Neural crest cell (in vitro differentiated cells): Measurements from ENCODE around the gene C2CD3. TPM values are rescaled to one million over a fixed set of nuclear protein-coding genes. Genes with fewer than 3 reads are reported as not detected.
"Not testable (repeated sequence)": the region's sequence is repeated elsewhere in the genome, so short reads cannot be mapped to it uniquely, and the experiment has no call there.

Experiments
- DNase-seq: peaks from one replicate; pipeline ENCODE4 v3.0.0; 2021; ENCODE audit warnings: low read depth, mixed read lengths, low spot score
- H3K27ac Mint-ChIP-seq: one replicate; pipeline ENCODE4 v1.8.0; 2021; ENCODE audit warnings: mild to moderate bottlenecking, mixed read lengths; ENCODE audit not compliant: unreplicated experiment
- H3K27me3 Mint-ChIP-seq: 2 replicates; pipeline ENCODE4 v1.8.0; 2021; ENCODE audit warnings: low read depth, mild to moderate bottlenecking, mixed read lengths
- H3K36me3 Mint-ChIP-seq: 2 replicates; pipeline ENCODE4 v1.8.0; 2021; ENCODE audit warnings: low read depth, mild to moderate bottlenecking, mixed read lengths
- H3K4me1 Mint-ChIP-seq: 2 replicates; pipeline ENCODE4 v1.8.0; 2021; ENCODE audit warnings: mixed read lengths
- H3K4me3 Mint-ChIP-seq: one replicate; pipeline ENCODE4 v1.8.0; 2021; ENCODE audit warnings: mild to moderate bottlenecking, mixed read lengths
- H3K9me3 Mint-ChIP-seq: 2 replicates; pipeline ENCODE4 v1.8.0; 2021; ENCODE audit warnings: mixed read lengths
- total RNA-seq: library from RNA; stranded (reverse); gene quantifications from 2 replicates; pipeline ENCODE4 v1.2.1, GENCODE V29; 2021
- TF ChIP-seq, protein P1 (sequence below): fragments of 200-600 bp; sonication (generic); conservative IDR thresholded peaks from 2 replicates; pipeline ENCODE4 v1.5.0; 2021; ENCODE audit warnings: antibody characterized with exemption, mild to moderate bottlenecking

Gene C2CD3
- total RNA-seq, 1 donor from 2014 or later = 41.9 TPM

DNA sequence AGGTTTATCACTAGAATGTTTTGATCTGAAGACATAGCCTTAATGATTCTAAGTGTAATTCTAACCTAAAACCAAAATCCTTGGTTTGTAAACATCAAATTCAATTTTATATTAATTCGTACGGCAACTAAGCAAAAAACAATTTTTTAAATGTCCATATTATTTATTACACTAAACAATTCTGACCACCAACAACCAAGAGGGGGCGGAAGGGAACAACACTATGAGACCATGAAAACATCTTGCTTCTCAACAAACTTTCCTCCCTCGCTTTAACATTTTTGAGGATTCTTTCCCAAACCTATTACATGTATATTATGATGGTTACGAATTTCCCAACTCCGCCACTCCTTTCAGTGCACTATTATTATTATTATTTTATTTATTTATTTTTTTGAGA is 181.6 kb downstream of the C2CD3 start:
- peaks cover under 1% of the 10 kb centered on the region for H3K4me1 Mint-ChIP-seq
- no peak overlapping the region for H3K4me3 Mint-ChIP-seq
- H3K9me3 Mint-ChIP-seq = no peaks in the 10 kb centered on the region
- no peaks in the 10 kb centered on the region for H3K36me3 Mint-ChIP-seq
- H3K27ac Mint-ChIP-seq = no peak overlapping the region
- TF ChIP-seq, protein P1, sequence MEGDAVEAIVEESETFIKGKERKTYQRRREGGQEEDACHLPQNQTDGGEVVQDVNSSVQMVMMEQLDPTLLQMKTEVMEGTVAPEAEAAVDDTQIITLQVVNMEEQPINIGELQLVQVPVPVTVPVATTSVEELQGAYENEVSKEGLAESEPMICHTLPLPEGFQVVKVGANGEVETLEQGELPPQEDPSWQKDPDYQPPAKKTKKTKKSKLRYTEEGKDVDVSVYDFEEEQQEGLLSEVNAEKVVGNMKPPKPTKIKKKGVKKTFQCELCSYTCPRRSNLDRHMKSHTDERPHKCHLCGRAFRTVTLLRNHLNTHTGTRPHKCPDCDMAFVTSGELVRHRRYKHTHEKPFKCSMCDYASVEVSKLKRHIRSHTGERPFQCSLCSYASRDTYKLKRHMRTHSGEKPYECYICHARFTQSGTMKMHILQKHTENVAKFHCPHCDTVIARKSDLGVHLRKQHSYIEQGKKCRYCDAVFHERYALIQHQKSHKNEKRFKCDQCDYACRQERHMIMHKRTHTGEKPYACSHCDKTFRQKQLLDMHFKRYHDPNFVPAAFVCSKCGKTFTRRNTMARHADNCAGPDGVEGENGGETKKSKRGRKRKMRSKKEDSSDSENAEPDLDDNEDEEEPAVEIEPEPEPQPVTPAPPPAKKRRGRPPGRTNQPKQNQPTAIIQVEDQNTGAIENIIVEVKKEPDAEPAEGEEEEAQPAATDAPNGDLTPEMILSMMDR = no peak
- H3K27me3 Mint-ChIP-seq = no peaks in the 10 kb centered on the region
- DNase-seq = no peak

DNA sequence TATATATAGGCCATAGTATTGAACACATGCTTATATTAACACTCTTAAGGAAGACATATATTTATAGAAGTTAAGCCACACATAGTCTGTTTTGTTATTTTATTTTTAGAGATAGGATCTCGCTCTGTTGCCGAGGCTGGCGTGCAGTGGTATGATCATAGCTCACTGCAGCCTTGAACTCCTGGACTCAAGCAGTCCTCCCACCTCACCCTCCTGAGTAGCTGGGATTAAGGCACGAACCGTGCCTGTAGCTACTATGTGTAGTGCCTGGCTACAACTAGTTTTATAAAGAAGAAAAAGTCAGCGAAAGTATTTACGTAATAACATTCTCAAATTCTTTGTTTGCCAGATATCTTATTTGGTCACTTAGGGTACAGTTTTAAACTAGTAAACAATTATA is 182.6 kb downstream of the C2CD3 start:
- no peak overlapping the region for H3K4me3 Mint-ChIP-seq
- H3K27me3 Mint-ChIP-seq = no peaks in the 10 kb centered on the region
- no peak overlapping the region for H3K27ac Mint-ChIP-seq
- TF ChIP-seq, protein P1 = no peak
- no peaks in the 10 kb centered on the region for H3K9me3 Mint-ChIP-seq
- peaks cover 9% of the 10 kb centered on the region for H3K4me1 Mint-ChIP-seq
- no peaks in the 10 kb centered on the region for H3K36me3 Mint-ChIP-seq
- DNase-seq = no peak

DNA sequence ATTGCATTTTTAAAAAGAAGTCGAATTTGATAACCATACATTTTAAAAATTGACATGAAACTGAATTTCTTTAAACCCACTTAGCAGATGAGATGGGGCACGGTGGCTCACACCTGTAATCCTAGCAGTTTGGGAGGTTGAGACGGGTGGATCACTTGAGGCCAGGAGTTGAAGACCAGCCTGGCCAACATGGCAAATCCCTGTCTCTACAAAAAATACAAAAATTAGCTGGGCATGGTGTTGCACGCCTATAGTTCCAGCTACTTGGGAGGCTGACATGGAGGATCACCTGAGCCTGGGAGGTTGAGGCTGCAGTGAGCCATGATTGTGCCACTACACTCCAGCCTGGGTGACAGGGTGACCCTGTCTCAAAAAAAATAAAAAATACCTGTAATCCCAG is 185.1 kb downstream of the C2CD3 start:
- H3K36me3 Mint-ChIP-seq, H3K9me3 Mint-ChIP-seq, DNase-seq, H3K27me3 Mint-ChIP-seq, H3K27ac Mint-ChIP-seq: not testable (repeated sequence)
- H3K4me1 Mint-ChIP-seq = peaks cover 33% of the 10 kb centered on the region
- peak overlapping the region; percentile 35 for H3K4me3 Mint-ChIP-seq

DNA sequence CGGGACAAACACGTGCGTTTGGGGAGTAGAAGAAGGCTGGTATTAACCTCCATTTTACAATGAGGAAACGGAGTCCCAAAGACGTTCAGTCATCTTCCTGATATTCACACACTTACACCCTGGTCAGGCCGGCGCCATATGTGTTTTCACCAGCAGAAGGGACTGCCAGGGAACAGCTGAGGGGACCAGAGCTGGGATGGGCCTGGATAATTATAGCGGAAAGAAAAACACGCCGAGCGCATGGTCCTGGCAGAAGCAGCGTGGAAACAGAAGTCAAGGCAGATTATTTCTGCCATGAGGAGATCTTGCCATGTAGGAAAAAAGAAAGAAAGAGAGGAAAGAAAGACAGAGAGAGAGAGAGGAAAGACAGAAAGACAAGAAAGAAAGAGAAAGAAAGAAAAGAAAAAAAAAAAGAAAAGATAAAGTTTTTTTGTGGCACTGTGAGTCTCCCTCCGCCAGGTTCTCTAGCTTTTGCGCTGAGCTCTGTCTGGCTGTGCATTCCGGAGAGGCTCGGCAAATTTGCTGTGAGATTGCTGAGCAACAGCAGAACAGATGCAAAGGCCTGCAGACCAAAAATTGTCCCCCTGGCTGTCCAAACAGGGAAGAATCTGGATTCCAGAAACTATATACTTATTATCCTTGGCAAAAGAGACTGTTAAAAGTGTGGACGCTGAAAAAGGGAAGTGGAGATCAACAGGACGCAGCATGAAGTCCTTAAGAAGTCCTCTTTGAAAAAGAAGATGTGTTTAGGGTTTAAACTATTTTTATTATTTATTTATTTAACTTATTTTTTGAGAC is 186.9 kb downstream of the C2CD3 start:
- peak overlapping the region; percentile 94 for H3K4me3 Mint-ChIP-seq
- no peaks in the 10 kb centered on the region for H3K27me3 Mint-ChIP-seq
- DNase-seq = no peak
- H3K27ac Mint-ChIP-seq = peak overlapping the region; percentile 88
- H3K4me1 Mint-ChIP-seq = peaks cover 41% of the 10 kb centered on the region
- peaks cover 2% of the 10 kb centered on the region for H3K36me3 Mint-ChIP-seq
- H3K9me3 Mint-ChIP-seq = no peaks in the 10 kb centered on the region
- TF ChIP-seq, protein P1 = no peak

DNA sequence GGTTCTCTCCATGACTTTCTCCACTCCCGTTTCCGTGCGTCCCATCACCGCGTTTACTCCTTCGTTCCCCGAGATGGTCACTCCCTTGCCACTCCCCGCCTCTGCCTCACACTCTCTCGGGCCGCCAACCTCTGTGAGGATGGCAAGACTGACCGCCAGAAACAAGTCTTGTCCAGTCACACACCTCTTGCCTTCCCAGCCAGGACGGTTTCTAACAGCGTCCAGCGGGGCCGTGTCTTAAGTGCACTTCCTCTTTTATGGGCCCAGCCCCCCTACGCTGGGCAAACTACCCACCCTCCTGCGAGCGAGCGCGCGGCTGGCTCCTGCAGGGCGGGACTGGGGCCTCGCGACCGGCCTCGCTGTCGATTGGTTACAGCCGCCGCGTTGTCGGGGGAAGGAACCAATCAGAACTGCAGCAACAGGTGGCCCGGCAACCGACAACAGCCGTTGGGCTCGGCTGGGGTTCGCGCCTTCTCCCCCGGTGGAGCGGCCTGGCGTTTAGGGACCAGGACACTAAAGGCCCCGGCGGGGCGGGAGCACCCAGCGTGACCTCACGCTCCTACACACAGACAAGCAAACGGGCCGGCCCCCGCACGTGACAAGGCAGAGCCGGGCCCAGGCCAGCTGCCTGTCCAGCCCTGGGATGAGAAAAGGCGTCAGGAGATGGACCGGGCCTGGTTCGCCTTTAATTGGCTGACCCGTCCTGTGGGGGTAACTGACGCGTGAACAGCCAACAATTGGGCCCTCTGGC is 187.6 kb downstream of the C2CD3 start:
- H3K9me3 Mint-ChIP-seq = no peaks in the 10 kb centered on the region

More for the DNA sequence above, 187.6 kb downstream of the C2CD3 start:
- peak; percentile 83 for DNase-seq
- peaks cover 43% of the 10 kb centered on the region for H3K4me1 Mint-ChIP-seq
- H3K27ac Mint-ChIP-seq = peak overlapping the region; percentile 97
- H3K27me3 Mint-ChIP-seq = no peaks in the 10 kb centered on the region
- TF ChIP-seq, protein P1 = no peak
- H3K4me3 Mint-ChIP-seq = peak overlapping the region; percentile 94
- peaks cover 6% of the 10 kb centered on the region for H3K36me3 Mint-ChIP-seq
